ENCODE measurements around the gene BRDT. TPM values are rescaled to one million over a fixed set of nuclear protein-coding genes. Genes with fewer than 3 reads are reported as not detected.

The BRDT gene
- total and polyA plus RNA-seq, 2 of the 8 experiments (the other 6 are each of a cell fraction or from before 2014, with no cell fraction given) = 0.08 TPM; not detected in 1

Other genes with a start within 250 kb of the BRDT start
- 2.9 and 6.1 TPM in 2 replicates for gene TGFBR3, start 63.2 kb upstream of the BRDT start, total RNA-seq (2021; fragmentation: NEBNext Ultra II Directional; extraction: Animal tissue kit (Norgen Biotek cat#: 25700))
- gene TGFBR3, start 63.2 kb upstream of the BRDT start, polyA plus RNA-seq (2011; rRNA removed) = 1.5 and 2.0 TPM in 2 replicates
- 0.88 TPM in 2 replicates for gene EPHX4, start 80.6 kb downstream of the BRDT start, total RNA-seq (2021; fragmentation: NEBNext Ultra II Directional; extraction: Animal tissue kit (Norgen Biotek cat#: 25700))
- 0.27 and 0.44 TPM in 2 replicates for gene EPHX4, start 80.6 kb downstream of the BRDT start, polyA plus RNA-seq (2011; rRNA removed)
- gene SETSIP, start 126.0 kb downstream of the BRDT start, total RNA-seq (2021; fragmentation: NEBNext Ultra II Directional; extraction: Animal tissue kit (Norgen Biotek cat#: 25700)) = not detected in 2 replicates
- 0.14 TPM in 1 of 2 replicates, not detected in the other for gene SETSIP, start 126.0 kb downstream of the BRDT start, polyA plus RNA-seq (2011; rRNA removed)
- 1.8 and 2.5 TPM in 2 replicates for gene BTBD8, start 130.9 kb downstream of the BRDT start, total RNA-seq (2021; fragmentation: NEBNext Ultra II Directional; extraction: Animal tissue kit (Norgen Biotek cat#: 25700))
- gene BTBD8, start 130.9 kb downstream of the BRDT start, polyA plus RNA-seq (2011; rRNA removed) = 0.41 and 0.44 TPM in 2 replicates